SK-N-SH treated with all-trans-retinoic acid at 6 μM for 48 hours (cell line): ENCODE results near the gene TMC5.

Experiments used
- OSR1 ChIP-seq: fragments of 250-450 bp; sonication (Bioruptor Pico); IDR thresholded peaks from 2 replicates; pipeline ENCODE4 v1.8.0; 2022; ENCODE audit warnings: moderate library complexity, mild to moderate bottlenecking, inconsistent platforms
- TOX ChIP-seq: fragments of 250-450 bp; sonication (Bioruptor Pico); IDR thresholded peaks from 2 replicates; pipeline ENCODE4 v1.8.0; 2021; ENCODE audit warnings: mild to moderate bottlenecking, moderate library complexity, borderline replicate concordance
- ZC3H10 ChIP-seq: fragments of 250-450 bp; sonication (Bioruptor Pico); IDR thresholded peaks from 2 replicates; pipeline ENCODE4 v1.5.1; 2021; ENCODE audit warnings: mild to moderate bottlenecking, moderate library complexity
- ZFP3 ChIP-seq: fragments of 250-450 bp; sonication (Bioruptor Pico); IDR thresholded peaks from 2 replicates; pipeline ENCODE4 v1.5.0; 2020; ENCODE audit warnings: mild to moderate bottlenecking, moderate library complexity
- TF ChIP-seq, protein P1 (sequence below): fragments of 250-450 bp; sonication (Bioruptor Pico); IDR thresholded peaks from 2 replicates; pipeline ENCODE4 v1.8.0; 2020; ENCODE audit warnings: mild to moderate bottlenecking, moderate library complexity, borderline replicate concordance
- TF ChIP-seq, protein P2 (sequence below): fragments of 250-450 bp; sonication (Bioruptor Pico); IDR thresholded peaks from 2 replicates; pipeline ENCODE4 v1.5.0; 2020; ENCODE audit warnings: mild to moderate bottlenecking, moderate library complexity

- TF ChIP-seq TOX (CRISPR knock-in tag) (no peak), ZFP3 (CRISPR knock-in tag) (no peak), OSR1 (CRISPR knock-in tag) (no peak), ZC3H10 (CRISPR knock-in tag) (no peak)
- TF ChIP-seq, protein P1, sequence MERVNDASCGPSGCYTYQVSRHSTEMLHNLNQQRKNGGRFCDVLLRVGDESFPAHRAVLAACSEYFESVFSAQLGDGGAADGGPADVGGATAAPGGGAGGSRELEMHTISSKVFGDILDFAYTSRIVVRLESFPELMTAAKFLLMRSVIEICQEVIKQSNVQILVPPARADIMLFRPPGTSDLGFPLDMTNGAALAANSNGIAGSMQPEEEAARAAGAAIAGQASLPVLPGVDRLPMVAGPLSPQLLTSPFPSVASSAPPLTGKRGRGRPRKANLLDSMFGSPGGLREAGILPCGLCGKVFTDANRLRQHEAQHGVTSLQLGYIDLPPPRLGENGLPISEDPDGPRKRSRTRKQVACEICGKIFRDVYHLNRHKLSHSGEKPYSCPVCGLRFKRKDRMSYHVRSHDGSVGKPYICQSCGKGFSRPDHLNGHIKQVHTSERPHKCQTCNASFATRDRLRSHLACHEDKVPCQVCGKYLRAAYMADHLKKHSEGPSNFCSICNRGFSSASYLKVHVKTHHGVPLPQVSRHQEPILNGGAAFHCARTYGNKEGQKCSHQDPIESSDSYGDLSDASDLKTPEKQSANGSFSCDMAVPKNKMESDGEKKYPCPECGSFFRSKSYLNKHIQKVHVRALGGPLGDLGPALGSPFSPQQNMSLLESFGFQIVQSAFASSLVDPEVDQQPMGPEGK (CRISPR knock-in tag), result no peak
- TF ChIP-seq, protein P2, sequence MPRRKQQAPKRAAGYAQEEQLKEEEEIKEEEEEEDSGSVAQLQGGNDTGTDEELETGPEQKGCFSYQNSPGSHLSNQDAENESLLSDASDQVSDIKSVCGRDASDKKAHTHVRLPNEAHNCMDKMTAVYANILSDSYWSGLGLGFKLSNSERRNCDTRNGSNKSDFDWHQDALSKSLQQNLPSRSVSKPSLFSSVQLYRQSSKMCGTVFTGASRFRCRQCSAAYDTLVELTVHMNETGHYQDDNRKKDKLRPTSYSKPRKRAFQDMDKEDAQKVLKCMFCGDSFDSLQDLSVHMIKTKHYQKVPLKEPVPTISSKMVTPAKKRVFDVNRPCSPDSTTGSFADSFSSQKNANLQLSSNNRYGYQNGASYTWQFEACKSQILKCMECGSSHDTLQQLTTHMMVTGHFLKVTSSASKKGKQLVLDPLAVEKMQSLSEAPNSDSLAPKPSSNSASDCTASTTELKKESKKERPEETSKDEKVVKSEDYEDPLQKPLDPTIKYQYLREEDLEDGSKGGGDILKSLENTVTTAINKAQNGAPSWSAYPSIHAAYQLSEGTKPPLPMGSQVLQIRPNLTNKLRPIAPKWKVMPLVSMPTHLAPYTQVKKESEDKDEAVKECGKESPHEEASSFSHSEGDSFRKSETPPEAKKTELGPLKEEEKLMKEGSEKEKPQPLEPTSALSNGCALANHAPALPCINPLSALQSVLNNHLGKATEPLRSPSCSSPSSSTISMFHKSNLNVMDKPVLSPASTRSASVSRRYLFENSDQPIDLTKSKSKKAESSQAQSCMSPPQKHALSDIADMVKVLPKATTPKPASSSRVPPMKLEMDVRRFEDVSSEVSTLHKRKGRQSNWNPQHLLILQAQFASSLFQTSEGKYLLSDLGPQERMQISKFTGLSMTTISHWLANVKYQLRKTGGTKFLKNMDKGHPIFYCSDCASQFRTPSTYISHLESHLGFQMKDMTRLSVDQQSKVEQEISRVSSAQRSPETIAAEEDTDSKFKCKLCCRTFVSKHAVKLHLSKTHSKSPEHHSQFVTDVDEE, result no peak
These were observed 21.8 kb downstream of the TMC5 start for GRCh38 chr16:19439483-19439882.
